GM18858 (cell line): Measurements from ENCODE around the gene ALMS1.
"Not testable (repeated sequence)": the region's sequence is repeated elsewhere in the genome, so short reads cannot be mapped to it uniquely, and the experiment has no call there.

Experiments used
- ATAC-seq: cut with Tn5 transposase; IDR thresholded peaks from one replicate; pipeline ENCODE4 v1.9.1; 2021; ENCODE audit not compliant: unreplicated experiment

ALMS1 gene

GRCh38 chr2:73504850-73505249, 119.2 kb downstream of the ALMS1 start:
- not testable (repeated sequence) for ATAC-seq

- not testable (repeated sequence) for ATAC-seq
Observed at GRCh38 chr2:73510470-73510869, 124.8 kb downstream of the ALMS1 start.

GRCh38 chr2:73516033-73516432, 130.4 kb downstream of the ALMS1 start:
- no peak for ATAC-seq

GRCh38 chr2:73528688-73529087, 143.1 kb downstream of the ALMS1 start:
- ATAC-seq: no peak

GRCh38 chr2:73530773-73531172, 145.1 kb downstream of the ALMS1 start:
- ATAC-seq: not testable (repeated sequence)

- no peak for ATAC-seq
Observed at GRCh38 chr2:73532381-73532780, 146.7 kb downstream of the ALMS1 start.

- ATAC-seq: no peak
Observed at GRCh38 chr2:73536133-73536840, 150.7 kb downstream of the ALMS1 start.

- ATAC-seq: not testable (repeated sequence)
Observed at GRCh38 chr2:73560875-73561274, 175.2 kb downstream of the ALMS1 start.

GRCh38 chr2:73561422-73561821, 175.8 kb downstream of the ALMS1 start:
- ATAC-seq: no peak

- no peak for ATAC-seq
Observed at GRCh38 chr2:73564986-73565385, 179.3 kb downstream of the ALMS1 start.

GRCh38 chr2:73566288-73566878, 180.7 kb downstream of the ALMS1 start:
- no peak for ATAC-seq

GRCh38 chr2:73575261-73575660, 189.6 kb downstream of the ALMS1 start:
- no peak for ATAC-seq

- ATAC-seq: no peak
Observed at GRCh38 chr2:73582364-73582763, 196.7 kb downstream of the ALMS1 start.

- no peak for ATAC-seq
Observed at GRCh38 chr2:73588177-73588576, 202.5 kb downstream of the ALMS1 start.

- ATAC-seq: no peak
Observed at GRCh38 chr2:73593680-73594079, 208.0 kb downstream of the ALMS1 start.

GRCh38 chr2:73594251-73594650, 208.6 kb downstream of the ALMS1 start:
- ATAC-seq: no peak

GRCh38 chr2:73601780-73602179, 216.1 kb downstream of the ALMS1 start:
- ATAC-seq: no peak

- peak; percentile 77 for ATAC-seq
Observed at GRCh38 chr2:73603099-73603588, 217.5 kb downstream of the ALMS1 start.

GRCh38 chr2:73604589-73604988, 219.0 kb downstream of the ALMS1 start:
- not testable (repeated sequence) for ATAC-seq

GRCh38 chr2:73610111-73610510, 224.5 kb downstream of the ALMS1 start:
- no peak for ATAC-seq

- peak; percentile 43 for ATAC-seq
Observed at GRCh38 chr2:73611193-73611592, 225.6 kb downstream of the ALMS1 start.

GRCh38 chr2:73611867-73612266, 226.2 kb downstream of the ALMS1 start:
- no peak for ATAC-seq

GRCh38 chr2:73614105-73614504, 228.5 kb downstream of the ALMS1 start:
- no peak for ATAC-seq
